Astrocyte (in vitro differentiated cells and primary cell): ENCODE data around the gene MPST. TPM values are rescaled to one million over a fixed set of nuclear protein-coding genes. Genes with fewer than 3 reads are reported as not detected.
"Not testable (repeated sequence)": the region's sequence is repeated elsewhere in the genome, so short reads cannot be mapped to it uniquely, and the experiment has no call there.

Experiments
- DNase-seq: peaks from one replicate; pipeline ENCODE4 v3.0.0-alpha.2; 2010; ENCODE audit warnings: low read depth
- FAIRE-seq: peaks from 2 replicates; lab custom pipeline; 2011; peaks lifted over from hg19 to GRCh38; lab: Jason Lieb, UNC
- H2AFZ ChIP-seq: 2 replicates; pipeline ENCODE4 v1.6.0; 2012; ENCODE audit warnings: low read depth, low read length, inconsistent platforms
- H3K27ac ChIP-seq: 2 replicates; pipeline ENCODE4 v1.5.1; 2011; ENCODE audit warnings: low read depth, low read length, inconsistent platforms
- H3K27me3 ChIP-seq: 2 replicates; pipeline ENCODE4 v1.6.0; 2011; ENCODE audit warnings: low read length, inconsistent platforms; ENCODE audit not compliant: insufficient read depth
- H3K36me3 ChIP-seq: 2 replicates; pipeline ENCODE4 v1.5.1; 2011; ENCODE audit warnings: low read length, inconsistent platforms; ENCODE audit not compliant: insufficient read depth
- H3K4me1 ChIP-seq: 2 replicates; pipeline ENCODE4 v1.5.1; 2011; ENCODE audit warnings: low read length, inconsistent platforms; ENCODE audit not compliant: insufficient read depth
- H3K4me2 ChIP-seq: 2 replicates; pipeline ENCODE4 v1.6.0; 2012; ENCODE audit warnings: low read length, inconsistent platforms
- H3K4me3 ChIP-seq: 2 replicates; pipeline ENCODE4 v1.5.1; 2011; ENCODE audit warnings: low read depth, mild to moderate bottlenecking, low read length, inconsistent platforms; ENCODE audit not compliant: insufficient read depth
- H3K79me2 ChIP-seq: 2 replicates; pipeline ENCODE4 v1.6.0; 2012; ENCODE audit warnings: mild to moderate bottlenecking, low read length, inconsistent platforms; ENCODE audit not compliant: insufficient read depth
- H3K9ac ChIP-seq: 2 replicates; pipeline ENCODE4 v1.6.0; 2012; ENCODE audit warnings: mild to moderate bottlenecking, low read length, inconsistent platforms
- H3K9me3 ChIP-seq: 2 replicates; pipeline ENCODE4 v1.5.1; 2012; ENCODE audit warnings: low read depth, mild to moderate bottlenecking, low read length, inconsistent platforms; ENCODE audit not compliant: insufficient read depth
- H4K20me1 ChIP-seq: 2 replicates; pipeline ENCODE4 v1.6.0; 2012; ENCODE audit warnings: low read length, inconsistent platforms; ENCODE audit not compliant: insufficient read depth
- H3K27ac Mint-ChIP-seq: one replicate; pipeline ENCODE4 v1.8.0; 2021; ENCODE audit warnings: mild to moderate bottlenecking, mixed read lengths; ENCODE audit not compliant: unreplicated experiment
- H3K27me3 Mint-ChIP-seq: one replicate; pipeline ENCODE4 v1.8.0; 2021; ENCODE audit warnings: low read depth, mixed read lengths; ENCODE audit not compliant: unreplicated experiment
- H3K36me3 Mint-ChIP-seq: one replicate; pipeline ENCODE4 v1.8.0; 2021; ENCODE audit warnings: low read depth, mixed read lengths; ENCODE audit not compliant: unreplicated experiment
- H3K4me1 Mint-ChIP-seq: one replicate; pipeline ENCODE4 v1.8.0; 2021; ENCODE audit warnings: low read depth, mixed read lengths; ENCODE audit not compliant: unreplicated experiment
- H3K4me3 Mint-ChIP-seq: one replicate; pipeline ENCODE4 v1.8.0; 2021; ENCODE audit warnings: mild to moderate bottlenecking, moderate library complexity, mixed read lengths; ENCODE audit not compliant: unreplicated experiment
- H3K9me3 Mint-ChIP-seq: one replicate; pipeline ENCODE4 v1.8.0; 2021; ENCODE audit warnings: mild to moderate bottlenecking, mixed read lengths; ENCODE audit not compliant: unreplicated experiment
- CTCF ChIP-seq: IDR thresholded peaks from 2 replicates; pipeline ENCODE4 v1.5.1; 2011; ENCODE audit warnings: low read depth, mild to moderate bottlenecking, inconsistent platforms, low read length, moderate library complexity; ENCODE audit not compliant: insufficient read depth
- EZH2 ChIP-seq: IDR thresholded peaks from 2 replicates; pipeline ENCODE4 v1.6.1; 2012; ENCODE audit warnings: mild to moderate bottlenecking, low read length, inconsistent platforms; ENCODE audit not compliant: insufficient read depth
- total RNA-seq: library from RNA; stranded (reverse); gene quantifications from 2 replicates; pipeline ENCODE4 v1.2.1, GENCODE V29; 2021

Gene MPST
- total RNA-seq, 1 donor from 2014 or later = 67.8 TPM

DNA sequence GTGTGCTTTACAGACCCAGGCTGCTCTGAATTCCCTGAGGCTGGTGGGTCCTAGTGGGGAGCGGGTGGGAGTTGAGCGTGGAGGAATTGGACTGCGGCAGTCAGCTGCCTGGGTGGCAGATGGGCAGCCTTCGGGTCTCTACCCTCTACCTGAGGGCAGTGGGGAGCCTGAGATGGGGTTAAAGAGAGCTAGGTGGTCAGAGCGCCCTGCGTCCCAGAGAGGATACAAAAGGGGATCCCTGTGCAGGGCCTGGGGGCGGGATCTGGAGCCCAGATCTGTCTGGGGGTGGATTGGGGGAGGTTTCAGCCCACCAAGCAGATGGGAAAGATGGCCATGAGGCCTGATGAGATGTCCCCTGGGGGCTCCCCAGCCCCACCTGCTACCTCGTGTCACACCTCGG lies 50.2 kb downstream of the MPST start:
- no peak overlapping the region for H3K4me3 Mint-ChIP-seq
- no peak overlapping the region for H3K9ac ChIP-seq
- no peaks in the 10 kb centered on the region for H3K4me1 Mint-ChIP-seq
- H3K4me2 ChIP-seq = no peak overlapping the region
- H3K79me2 ChIP-seq = no peaks in the 10 kb centered on the region
- H4K20me1 ChIP-seq = no peaks in the 10 kb centered on the region
- no peak overlapping the region for H3K27ac Mint-ChIP-seq
- peaks cover 38% of the 10 kb centered on the region for H3K27me3 Mint-ChIP-seq
- DNase-seq = no peak
- no peaks in the 10 kb centered on the region for H3K4me1 ChIP-seq
- peaks cover under 1% of the 10 kb centered on the region for H3K36me3 Mint-ChIP-seq
- H3K27me3 ChIP-seq = peaks cover 27% of the 10 kb centered on the region
- no peak overlapping the region for H2AFZ ChIP-seq
- TF ChIP-seq CTCF (no peak), EZH2 (no peak)
- no peak overlapping the region for H3K4me3 ChIP-seq
- FAIRE-seq = no peak
- no peaks in the 10 kb centered on the region for H3K36me3 ChIP-seq
- H3K27ac ChIP-seq = no peak overlapping the region
- H3K9me3 ChIP-seq = peaks cover 8% of the 10 kb centered on the region
- no peaks in the 10 kb centered on the region for H3K9me3 Mint-ChIP-seq

DNA sequence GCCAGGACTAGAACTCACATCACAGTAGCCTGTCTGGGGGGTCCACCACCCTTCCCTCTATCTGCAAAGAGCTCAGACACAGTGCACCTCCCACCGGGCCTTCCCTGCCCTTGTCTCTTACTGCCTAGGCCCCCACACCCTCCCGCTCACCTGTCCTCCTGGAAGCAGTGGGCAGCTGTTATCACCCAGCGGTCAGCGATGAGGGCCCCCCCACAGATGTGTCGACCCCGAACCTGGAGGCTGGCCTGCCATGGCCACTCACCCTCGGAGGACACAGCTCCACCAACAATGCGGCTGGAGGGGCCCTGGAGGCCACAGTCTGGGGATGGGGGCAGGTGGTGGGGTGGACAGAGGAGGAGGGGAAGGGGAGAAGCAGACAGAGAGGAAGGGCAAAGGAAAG lies 50.8 kb downstream of the MPST start:
- peaks cover 38% of the 10 kb centered on the region for H3K27me3 Mint-ChIP-seq
- H3K4me3 Mint-ChIP-seq = no peak overlapping the region
- H3K9me3 Mint-ChIP-seq = no peaks in the 10 kb centered on the region
- Histone ChIP-seq H3K9me3 (peaks cover 8% of the 10 kb centered on the region), H3K27ac (no peak overlapping the region), H4K20me1 (no peaks in the 10 kb centered on the region), H3K4me1 (no peaks in the 10 kb centered on the region), H3K79me2 (no peaks in the 10 kb centered on the region), H3K36me3 (no peaks in the 10 kb centered on the region), H3K9ac (no peak overlapping the region), H3K4me3 (no peak overlapping the region), H3K27me3 (peaks cover 27% of the 10 kb centered on the region), H3K4me2 (no peak overlapping the region), H2AFZ (no peak overlapping the region)
- no peak for DNase-seq
- FAIRE-seq = no peak
- H3K36me3 Mint-ChIP-seq = no peaks in the 10 kb centered on the region
- H3K27ac Mint-ChIP-seq = no peak overlapping the region
- no peaks in the 10 kb centered on the region for H3K4me1 Mint-ChIP-seq
- TF ChIP-seq CTCF (no peak), EZH2 (no peak)

DNA sequence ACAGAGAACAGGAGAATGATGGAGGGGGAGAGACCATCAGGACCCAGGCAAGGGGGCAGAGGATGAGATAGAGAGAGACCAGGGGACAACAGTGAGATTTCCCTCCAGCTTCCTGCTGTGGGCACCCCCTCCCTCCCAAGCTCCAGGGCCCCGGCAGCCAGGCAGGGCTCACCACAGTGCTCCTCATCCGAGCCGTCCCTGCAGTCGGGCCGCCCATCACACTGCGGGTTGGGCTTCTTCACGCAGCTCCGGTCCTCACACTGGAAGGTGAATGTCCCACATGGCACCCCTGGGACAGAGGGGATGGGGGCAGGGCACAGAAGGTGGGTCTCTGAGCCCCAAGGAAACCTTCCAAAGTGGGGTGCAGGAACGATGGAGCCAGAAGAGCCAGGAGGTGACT lies 51.2 kb downstream of the MPST start:
- TF ChIP-seq EZH2 (no peak), CTCF (no peak)

DNA sequence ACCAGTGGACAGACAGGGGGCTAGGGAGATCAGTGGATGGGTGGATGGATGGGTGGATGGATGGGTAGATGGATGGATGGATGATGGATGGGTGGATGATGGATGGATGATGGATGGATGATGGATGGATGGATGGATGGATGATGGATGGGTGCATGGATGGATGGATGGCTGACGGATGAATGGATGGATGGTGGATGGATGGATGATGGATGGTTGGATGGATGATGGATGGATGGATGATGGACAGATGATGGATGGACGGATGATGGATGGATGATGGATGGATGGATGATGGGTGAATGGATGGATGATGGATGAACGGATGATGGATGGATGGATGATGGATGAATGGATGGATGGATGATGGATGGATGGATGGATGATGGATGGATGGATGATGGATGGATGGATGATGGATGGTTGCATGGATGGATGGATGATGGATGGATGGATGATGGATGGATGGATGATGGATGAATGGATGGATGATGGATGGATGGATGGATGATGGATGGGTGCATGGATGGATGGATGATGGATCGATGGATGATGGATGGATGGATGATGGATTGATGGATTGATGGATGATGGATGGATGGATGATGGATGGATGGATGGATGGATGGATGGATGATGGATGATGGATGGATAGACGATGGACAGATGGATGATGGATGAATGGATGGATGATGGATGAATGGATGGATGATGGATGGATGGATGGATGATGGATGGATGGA lies 52.5 kb downstream of the MPST start:
- H3K27ac ChIP-seq, H3K79me2 ChIP-seq, H3K36me3 Mint-ChIP-seq, H3K27ac Mint-ChIP-seq, H3K4me2 ChIP-seq, H3K4me3 Mint-ChIP-seq, H4K20me1 ChIP-seq, H3K9me3 ChIP-seq, FAIRE-seq, DNase-seq, H3K4me3 ChIP-seq, H3K9me3 Mint-ChIP-seq, H3K4me1 ChIP-seq, H3K4me1 Mint-ChIP-seq, H3K9ac ChIP-seq, H2AFZ ChIP-seq, H3K36me3 ChIP-seq: not testable (repeated sequence)
- H3K27me3 Mint-ChIP-seq = peaks cover 30% of the 10 kb centered on the region
- peaks cover 31% of the 10 kb centered on the region for H3K27me3 ChIP-seq

More for the DNA sequence above, 51.2 kb downstream of the MPST start:
- H3K4me2 ChIP-seq = no peak overlapping the region
- FAIRE-seq = no peak
- no peaks in the 10 kb centered on the region for H3K4me1 ChIP-seq
- H3K4me3 ChIP-seq = no peak overlapping the region
- Mint-ChIP-seq H3K9me3 (no peaks in the 10 kb centered on the region), H3K4me3 (no peak overlapping the region), H3K36me3 (no peaks in the 10 kb centered on the region), H3K4me1 (no peaks in the 10 kb centered on the region), H3K27me3 (peaks cover 38% of the 10 kb centered on the region), H3K27ac (no peak overlapping the region)
- H3K36me3 ChIP-seq = no peaks in the 10 kb centered on the region
- no peak overlapping the region for H3K27ac ChIP-seq
- peaks cover 27% of the 10 kb centered on the region for H3K27me3 ChIP-seq
- no peak for DNase-seq
- H3K79me2 ChIP-seq = no peaks in the 10 kb centered on the region
- H4K20me1 ChIP-seq = no peaks in the 10 kb centered on the region
- no peak overlapping the region for H2AFZ ChIP-seq
- H3K9ac ChIP-seq = no peak overlapping the region
- H3K9me3 ChIP-seq = peaks cover 8% of the 10 kb centered on the region
